ENCODE results near the gene MRPL34.

Gene MRPL34

DNA sequence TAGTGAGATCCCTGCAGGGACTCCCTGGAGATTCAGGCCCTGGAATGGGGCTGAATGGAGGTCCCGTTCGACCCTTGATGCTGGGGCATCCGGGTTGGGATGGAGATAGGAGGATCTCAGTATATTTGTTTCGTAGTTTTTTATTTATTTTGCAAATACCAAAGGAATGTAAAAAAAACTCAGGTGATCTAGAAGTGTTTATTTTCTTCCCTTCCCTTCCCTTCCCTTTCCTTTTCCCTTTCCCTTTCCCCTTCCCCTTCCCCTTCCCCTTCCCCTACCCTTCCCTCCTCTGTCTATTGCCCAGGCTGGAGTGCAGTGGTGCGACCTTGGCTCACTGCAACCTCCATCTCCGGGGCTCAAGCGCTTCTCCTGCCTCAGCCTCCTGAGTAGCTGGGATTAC is 36.2 kb downstream of the MRPL34 start:
- no peak for DNase-seq

DNA sequence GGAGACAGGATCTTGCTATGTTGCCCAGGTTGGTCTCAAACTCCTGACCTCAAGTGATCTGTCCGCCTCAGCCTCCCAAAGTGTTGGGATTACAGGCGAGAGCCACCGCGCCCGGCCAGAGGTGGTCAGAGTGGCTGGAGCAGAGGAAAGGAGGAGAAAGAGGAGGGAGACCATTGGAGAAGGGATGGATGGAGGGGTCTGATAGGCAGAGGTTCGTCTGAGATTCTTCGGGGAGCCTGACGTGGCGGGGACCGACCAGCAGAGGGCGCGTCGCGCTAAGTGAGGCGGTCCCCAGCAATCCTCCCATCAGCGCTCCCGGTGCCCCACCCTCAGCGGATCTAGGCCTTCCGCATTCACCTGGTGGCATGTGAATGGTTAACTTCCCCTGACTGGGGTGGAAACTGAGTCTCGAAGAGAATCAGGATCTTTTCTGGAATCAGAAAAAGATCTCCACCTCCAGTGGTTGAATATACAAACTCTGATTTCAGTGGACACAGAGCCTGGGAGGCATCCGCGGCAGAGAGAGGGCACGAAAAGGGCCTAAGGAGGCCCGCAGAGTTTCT is 40.5 kb downstream of the MRPL34 start:
- DNase-seq, result peak; percentile 45

DNA sequence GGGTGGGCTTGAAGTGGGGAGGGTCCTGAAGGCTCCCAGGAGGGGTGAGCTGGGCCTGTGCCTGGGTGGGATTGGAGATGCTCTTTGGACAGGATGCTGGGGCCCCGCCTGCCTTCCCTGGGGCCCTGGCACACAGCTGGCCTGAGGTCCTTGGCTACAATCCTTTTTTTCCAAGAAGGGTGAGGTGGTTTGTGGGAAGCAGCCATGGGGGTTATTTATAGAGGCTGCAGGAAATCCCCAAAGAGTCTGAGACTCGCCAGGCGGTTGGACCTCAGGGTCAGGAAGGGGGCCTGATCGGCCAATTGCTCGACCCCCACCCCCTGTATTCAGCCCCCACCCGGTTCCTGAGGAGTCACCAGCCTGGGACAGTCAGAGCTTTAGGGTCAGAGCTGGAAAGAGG is 41.7 kb downstream of the MRPL34 start:
- DNase-seq, result no peak

DNA sequence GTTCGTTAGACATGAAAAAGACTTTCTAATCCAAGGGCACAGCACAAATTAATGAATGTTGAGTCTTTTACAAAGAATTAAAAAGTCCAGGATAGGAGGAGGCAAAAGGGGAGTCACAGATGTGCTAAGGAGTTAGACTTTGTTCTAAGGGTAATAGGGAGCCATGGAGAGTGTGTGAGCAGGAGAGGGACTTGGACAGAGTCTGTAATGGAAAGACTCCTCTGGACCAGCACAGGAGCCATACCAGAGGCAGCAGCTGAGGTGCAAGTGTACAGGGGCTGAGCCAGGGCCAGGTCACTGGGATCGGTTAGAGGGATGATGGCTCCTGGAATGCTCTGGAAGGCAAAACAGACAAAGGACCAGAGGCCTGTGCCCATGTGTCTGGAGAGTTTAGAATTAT is 42.2 kb downstream of the MRPL34 start:
- DNase-seq, result no peak

DNA sequence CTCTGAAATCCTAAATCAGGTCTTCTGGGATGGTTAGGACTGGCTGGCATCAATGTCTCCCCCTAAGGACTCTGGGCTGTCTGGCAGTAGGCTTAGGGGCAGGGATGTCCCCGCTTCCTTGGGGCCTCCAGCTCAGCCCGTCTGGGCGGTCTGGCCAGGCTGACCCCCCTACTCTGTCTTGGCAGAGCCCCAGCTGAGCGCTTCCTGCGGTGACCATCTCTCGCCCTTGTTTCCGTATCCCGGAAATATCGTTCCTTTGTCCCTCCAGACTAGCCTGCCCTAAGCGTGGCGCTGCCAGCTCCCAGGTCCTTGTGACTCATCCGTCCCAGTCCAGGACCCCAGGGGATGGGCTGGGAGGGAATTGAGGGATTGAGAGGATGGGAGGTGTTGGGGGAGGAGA is 43.0 kb downstream of the MRPL34 start:
- DNase-seq, result peak; percentile 49

DNA sequence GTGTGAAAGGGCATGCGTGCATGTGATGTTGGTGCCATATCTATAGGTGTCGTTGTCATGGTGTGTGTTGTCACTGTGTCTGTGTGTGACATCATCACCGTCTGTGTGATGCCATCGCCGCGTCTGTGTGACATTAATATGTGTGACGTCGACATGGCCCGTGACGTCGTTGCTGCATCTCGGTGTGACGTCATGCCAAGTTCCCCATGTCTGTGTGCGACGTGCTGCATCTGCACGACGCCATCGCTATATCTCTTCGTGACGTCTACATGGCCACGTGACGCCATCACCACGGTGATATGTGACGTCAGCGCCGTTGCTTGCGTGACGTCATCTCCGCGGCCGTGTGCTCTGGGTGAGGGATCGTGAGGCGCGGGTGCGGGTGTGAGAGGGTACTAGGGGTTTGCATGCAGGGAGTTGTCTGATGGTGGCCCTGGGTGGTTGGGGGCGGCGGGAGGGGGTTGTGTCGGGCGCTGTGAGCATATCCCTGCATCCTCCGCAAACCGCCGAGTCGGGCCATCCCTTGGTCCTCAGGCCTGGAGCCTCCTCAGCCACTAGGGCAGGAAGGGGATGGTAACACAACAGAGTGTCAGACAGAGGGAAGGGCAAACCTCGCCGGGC is 46.3 kb downstream of the MRPL34 start:
- DNase-seq, result no peak

DNA sequence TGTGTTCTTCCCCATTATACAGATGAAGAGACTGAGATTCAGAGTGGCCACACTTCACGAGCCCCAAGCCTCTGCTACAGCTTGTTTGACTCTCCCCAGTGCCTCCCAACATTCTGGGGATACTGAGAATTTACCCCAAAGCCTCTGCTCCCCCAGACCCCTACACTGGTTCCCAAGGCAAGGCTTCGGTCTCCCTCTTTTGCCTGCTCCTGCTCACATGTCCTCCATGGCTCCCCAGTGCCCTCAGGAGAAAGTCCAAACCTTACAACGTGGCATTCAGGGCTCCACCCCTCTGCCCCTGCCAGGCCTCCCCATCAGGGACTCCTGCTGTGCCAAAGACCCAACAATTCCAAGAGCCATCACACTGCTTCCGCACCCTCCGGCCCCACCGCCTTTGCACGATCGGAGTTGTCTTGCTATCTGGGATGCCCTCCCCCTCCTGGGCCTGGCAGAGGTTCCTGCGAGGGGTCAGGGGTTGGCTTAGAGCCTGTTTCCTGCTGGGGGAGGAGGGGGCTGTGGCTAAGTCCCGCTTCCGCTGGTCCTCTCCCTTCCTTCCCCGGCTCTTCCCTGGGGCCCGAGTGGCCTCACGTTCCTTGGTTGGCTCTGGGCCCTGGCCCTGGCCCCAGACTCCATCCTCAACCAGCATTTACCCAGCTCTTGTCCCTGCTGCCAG is 47.1 kb downstream of the MRPL34 start:
- no peak for DNase-seq

DNA sequence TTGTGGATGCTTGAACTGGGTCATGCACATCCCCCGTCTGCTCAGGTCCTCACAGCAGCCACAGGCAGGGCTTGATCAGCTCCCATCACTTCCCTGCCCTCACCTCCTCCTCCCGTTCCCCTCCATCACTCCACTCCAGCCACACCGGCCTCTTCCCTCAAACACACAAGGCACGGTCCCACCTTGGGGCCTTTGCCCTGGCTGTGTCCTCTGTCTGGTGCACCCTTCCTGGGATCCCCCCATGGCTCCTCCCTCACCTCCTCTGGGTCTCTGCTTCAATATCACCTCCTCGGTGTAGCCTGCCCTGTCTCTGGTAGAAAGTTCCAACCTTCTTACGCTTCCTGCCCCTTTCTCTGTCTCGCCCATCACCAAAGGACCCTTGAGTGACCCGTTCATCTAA is 47.7 kb downstream of the MRPL34 start:
- no peak for DNase-seq
